GM19452 (cell line): ENCODE measurements around the gene NABP2.

Source experiments
- ATAC-seq: cut with Tn5 transposase; IDR thresholded peaks from one replicate; pipeline ENCODE4 v1.9.1; 2021; ENCODE audit not compliant: unreplicated experiment

The NABP2 gene

GRCh38 chr12:56212361-56212760 is 11.8 kb upstream of the NABP2 start:
- no peak for ATAC-seq

- ATAC-seq = no peak
Measured at GRCh38 chr12:56213878-56214277, 10.3 kb upstream of the NABP2 start.

DNA sequence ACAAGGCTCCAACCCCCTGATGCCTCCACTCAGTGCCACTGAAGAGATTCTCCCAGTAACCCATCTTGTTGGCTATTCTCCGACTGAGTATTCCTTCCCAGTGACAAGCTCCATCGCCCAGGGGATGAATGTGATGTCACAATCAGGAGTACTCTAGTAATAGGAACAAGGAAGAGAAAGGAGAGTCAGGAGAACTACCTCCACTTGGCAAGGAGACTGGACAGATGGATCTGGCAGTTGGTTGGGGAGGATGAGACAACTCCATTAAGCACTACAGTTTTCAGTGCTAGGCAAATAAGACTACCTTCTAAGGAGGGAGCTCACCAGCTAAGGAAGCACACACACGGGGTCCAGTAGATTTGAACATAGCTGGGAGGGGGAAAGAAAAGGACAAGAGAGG is 7.7 kb upstream of the NABP2 start:
- ATAC-seq = no peak

GRCh38 chr12:56219840-56220239 is 4.3 kb upstream of the NABP2 start:
- no peak for ATAC-seq

GRCh38 chr12:56220611-56221231 is 3.4 kb upstream of the NABP2 start:
- ATAC-seq = no peak

- ATAC-seq = peak; percentile 26
Measured at GRCh38 chr12:56221232-56221756, 2.8 kb upstream of the NABP2 start.

- peak; percentile 74 for ATAC-seq
Measured at GRCh38 chr12:56221757-56222530, 2.2 kb upstream of the NABP2 start, which contains the start of gene RNF41. RNF41 (minus strand) TSS chr12:56221922; CDS start chr12:56214047, 7,875 bp downstream.

- no peak for ATAC-seq
Measured at GRCh38 chr12:56222531-56222895, 1.6 kb upstream of the NABP2 start.

DNA sequence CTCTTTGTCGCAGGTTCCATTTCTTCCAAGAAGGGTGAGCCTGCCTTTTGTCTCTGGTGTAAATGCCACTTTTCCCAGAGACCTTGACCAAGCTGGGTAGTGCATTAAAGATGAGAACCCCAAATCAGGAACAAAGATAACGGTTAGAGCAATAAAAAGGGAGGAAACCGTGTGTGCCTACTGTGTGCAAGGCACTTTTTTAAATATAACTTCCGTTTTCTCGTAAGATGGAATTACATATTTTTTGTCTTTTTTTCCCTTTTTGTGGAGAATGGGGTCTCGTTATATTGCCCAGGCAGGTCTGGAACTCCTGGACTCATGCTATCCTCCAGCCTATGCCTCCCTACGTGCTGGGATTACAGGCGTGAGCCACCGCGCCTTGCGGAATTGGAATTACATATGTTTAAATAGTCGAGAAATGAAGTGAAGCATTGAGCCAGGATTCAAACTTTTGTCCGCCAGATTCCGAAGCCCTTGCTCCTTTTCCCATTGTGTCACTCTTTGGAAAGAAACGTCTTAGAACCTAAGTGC is 506 bp upstream of the NABP2 start:
- ATAC-seq = no peak

DNA sequence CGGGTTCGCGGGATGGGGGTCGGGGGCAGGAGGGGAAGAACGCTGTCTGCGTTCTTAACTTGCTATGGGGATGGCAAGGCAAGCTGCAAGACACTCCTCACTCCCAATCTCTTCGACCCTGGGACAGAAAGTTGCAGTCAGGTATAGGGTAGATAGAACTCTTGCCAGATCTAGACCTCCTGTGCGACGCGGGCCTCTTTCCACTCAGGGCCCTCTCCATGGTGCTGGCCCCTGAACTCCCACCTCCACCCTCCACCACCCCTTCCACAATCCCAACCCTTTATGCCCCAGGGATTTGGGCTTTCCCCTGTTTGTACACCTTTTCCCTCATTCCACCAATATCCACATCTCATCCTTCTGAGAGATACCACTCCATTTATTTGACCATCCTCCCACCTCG is 812 bp downstream of the NABP2 start:
- no peak for ATAC-seq

DNA sequence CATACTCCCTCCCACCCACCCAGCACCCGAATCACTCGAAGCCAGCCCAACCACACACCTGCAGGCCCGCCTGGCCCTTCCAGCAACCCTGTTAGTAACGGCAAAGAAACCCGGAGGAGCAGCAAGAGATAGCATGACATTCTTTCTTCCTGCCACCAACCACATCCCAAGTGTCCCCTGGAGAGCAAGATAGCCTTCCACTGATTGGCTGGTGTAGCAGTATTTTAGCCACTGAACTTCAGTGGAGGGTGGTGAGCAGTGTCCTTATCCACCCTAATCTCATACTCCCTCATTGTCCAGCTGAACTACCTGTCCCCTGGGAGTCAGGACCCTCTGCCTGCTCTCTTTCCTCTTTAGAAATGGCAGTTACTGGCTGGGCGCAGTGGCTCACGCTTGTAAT is 4.9 kb downstream of the NABP2 start:
- ATAC-seq = no peak

GRCh38 chr12:56229916-56230431 is 5.8 kb downstream of the NABP2 start, which contains the start of gene SLC39A5:
SLC39A5 (plus strand) TSS chr12:56230051; CDS start chr12:56231275, 1,224 bp downstream.
- no peak for ATAC-seq

DNA sequence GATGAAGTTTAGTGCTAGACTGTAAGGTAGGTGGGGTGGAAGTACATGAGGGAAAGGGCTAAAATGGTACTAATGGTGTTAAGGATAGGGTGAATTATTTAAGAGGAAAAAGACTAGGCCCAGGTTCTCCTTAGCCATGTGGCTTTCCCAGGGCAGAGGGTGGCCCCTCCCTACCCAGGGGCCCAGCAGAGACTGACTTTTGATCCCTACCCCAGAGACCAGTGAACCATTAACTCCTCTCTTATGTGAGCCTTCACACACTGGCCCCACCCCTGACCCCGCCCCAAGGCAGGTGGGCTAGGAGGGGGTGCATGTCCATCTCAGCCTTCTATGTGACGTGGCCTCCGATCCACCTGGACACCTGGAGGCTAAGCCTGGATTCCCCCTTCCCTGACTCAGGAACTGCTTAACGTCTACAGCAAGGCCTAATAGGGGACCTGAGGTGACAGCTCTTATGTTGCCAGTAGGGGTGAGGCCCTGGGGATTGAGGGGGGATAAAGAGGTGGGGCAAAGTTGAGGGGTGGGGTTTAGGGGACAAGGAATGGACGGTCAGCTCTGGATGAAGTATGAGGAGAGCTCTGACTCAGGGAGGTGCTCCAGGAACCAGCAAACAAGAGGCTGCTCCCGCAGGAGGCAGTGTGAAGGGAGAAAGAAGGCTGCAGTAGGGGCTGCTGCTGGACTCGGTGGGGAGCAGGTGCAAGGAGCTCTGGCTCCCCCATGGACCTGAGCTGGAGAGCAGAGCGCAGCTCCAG is 6.5 kb downstream of the NABP2 start:
- no peak for ATAC-seq

- no peak for ATAC-seq
Measured at GRCh38 chr12:56231184-56231582, 7.0 kb downstream of the NABP2 start.

DNA sequence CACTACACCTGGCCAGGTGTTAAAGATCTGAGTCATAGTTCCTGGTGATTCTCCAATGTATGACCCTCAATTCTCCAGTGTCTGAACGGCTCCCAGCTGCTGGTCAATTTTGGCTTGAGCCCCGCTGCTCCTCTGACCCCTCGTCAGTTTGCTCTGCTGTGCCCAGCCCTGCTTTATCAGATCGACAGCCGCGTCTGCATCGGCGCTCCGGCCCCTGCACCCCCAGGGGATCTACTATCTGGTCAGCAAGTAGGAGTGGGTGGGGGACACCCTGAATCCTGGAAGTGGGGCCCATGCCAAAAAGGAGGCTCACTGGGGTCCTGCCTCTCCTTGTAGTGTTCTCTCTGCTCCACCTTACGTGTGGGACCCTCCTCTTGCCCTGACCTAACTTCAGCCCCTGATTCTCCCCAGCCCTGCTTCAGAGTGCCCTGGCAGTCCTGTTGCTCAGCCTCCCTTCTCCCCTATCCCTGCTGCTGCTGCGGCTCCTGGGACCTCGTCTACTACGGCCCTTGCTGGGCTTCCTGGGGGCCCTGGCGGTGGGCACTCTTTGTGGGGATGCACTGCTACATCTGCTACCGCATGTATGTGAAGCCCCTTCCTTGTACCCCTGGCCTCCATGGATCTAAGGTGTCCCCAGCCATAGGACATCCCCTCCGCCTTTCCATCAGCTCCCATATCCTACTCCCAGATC is 10.7 kb downstream of the NABP2 start:
- no peak for ATAC-seq

DNA sequence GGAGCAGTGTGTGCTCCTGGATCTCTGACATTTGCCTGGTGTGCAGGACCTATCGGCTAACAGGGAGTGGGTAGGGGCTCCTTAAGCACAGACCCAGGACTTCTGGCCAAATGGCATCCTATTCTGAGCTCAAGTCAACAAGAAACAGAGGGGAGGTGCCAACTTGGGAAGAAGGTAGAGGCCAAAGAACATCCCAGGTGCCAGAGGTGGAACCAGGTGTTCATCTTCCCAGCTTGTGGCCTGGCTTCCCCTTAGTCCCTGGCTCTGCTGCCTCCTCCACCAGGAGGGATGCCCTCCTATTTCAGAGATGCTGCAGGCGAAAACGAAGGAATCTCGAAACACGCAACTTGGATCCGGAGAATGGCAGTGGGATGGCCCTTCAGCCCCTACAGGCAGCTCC is 11.9 kb downstream of the NABP2 start:
- no peak for ATAC-seq

- no peak for ATAC-seq
Measured at GRCh38 chr12:56236985-56237384, 12.8 kb downstream of the NABP2 start.

GRCh38 chr12:56237552-56237951 is 13.4 kb downstream of the NABP2 start:
- ATAC-seq = no peak

DNA sequence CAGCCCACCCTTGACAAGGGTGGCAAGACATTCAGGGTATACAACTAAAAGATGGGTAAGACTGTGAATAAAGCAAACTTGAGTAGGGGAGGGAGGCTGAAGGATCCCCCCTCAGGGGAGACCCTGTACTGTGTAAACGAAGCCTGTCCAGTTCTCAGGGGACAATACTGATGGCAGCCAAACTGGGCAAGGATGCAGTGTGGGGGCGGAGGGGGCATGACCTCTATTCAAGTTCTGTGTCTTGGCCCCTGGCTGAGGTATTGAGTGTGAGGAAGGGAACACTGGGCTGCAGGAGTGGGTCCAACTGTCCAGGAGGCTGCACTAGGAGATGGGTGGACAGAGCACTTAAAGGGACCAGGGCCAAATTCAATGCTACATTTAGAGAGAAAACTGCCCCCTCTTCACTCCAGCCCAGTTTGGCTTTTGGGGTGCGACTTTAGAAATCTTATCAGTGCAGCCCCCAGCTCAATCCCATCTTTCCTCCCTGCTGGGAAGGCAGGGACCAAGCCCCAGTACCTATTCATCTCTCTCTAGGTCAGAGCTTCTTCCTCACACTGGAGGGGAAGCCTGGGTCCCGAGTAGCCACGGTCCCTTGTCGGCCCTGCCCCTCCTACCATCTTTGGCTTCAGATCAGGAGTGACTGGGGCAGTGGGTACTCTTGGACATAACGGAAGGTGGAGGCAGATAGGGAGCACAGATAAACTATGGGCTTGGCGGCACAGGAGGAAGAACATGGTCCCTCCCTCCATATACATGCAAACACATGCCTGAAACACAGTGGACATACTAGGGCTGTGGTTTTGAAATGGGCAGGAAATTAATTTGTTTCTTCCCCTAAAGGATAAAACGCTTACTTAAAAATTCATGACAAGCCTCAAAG is 17.5 kb downstream of the NABP2 start:
- ATAC-seq = no peak

GRCh38 chr12:56242986-56243385 is 18.8 kb downstream of the NABP2 start:
- ATAC-seq = no peak
